ENCODE measurements around the gene TNS1.
A peak's percentile ranks its signal among the peaks of the same experiment; 100 is the strongest.

The TNS1 gene

DNA sequence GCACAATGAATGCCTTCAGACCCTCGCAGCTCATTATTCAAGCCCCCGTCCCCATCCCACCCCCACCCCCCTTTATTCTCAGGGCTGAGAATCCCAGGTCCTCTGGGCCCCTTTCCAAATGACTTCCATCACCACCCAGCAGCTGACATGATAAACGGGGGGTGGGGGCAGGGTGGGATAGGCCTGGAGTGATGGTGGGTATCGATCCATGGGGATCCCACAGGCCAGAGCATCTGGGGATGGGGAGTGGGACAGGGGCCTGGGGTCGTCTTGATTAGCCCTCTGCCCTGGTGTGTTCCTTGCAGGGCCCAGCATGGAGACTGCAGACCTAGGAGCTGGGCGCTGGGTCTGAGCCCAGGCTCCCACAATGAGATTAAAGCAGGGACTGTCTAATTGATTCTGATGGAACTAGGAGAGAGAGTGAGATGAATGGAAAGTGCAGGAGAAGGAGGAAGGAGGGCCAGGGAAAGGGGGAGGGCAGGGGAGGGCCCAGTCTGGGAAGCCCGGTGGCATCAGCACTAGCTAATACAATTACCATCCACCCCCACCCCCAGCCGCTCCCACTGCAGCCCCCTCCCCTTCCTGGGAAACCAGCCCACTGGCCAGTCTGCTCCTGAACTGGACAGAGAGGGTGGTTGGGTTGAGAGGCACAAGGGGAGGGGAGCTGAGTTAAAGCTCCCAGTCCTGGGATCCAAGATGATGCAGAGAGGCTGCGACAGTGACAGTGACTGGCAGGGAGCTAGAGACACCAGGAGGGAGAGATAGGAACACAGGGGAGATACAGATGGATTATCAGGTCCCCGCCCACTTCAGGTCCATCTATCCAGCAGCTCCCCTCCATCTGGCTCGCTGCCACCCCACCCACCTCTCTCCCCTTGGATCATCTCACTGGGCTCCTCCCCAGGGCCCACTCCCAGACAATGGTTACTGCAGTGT is 13.1 kb upstream of the TNS1 start:
- no peak for DNase-seq

DNA sequence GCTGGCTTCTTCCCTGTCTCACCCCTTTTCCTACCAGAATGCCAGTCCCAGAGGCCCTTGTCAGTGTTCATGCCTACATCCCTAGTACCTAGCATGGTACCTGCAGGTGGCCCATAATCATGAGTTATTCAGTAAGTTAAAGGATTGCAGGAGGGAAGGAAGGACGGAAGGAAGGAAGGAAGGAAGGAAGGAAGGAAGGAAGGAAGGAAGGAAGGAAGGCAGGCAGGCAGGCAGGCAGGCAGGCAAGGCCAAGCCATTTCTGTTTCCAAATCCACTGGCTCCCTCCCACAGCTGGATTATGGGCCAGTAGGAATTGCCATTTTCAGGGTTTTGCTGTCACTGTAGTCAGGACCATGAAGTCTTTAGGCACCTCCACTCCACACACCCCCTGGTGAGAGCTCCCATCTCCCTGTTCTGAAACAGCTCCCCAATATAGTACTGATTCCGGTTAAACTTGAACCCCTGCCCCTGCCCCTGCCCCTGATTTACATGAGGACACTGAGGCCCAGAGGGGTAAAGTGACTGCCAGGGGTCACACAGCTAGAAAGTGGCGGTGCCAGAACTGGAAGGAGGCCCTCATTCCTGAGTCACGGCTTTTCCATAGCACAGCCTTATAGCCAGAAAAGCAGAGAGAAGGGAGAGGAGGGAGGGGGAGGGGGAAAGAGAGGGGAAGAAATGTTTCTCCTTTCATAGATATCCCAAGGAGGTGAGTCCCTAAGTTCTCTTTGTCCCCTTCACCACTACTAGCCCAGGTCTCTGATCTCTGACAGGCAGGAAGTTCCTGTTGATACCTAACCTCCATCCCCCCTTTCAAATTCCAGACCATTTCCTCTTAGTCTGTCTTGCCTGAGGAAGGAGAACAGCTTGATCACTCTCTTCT is 12.2 kb upstream of the TNS1 start:
- no peak for DNase-seq

DNA sequence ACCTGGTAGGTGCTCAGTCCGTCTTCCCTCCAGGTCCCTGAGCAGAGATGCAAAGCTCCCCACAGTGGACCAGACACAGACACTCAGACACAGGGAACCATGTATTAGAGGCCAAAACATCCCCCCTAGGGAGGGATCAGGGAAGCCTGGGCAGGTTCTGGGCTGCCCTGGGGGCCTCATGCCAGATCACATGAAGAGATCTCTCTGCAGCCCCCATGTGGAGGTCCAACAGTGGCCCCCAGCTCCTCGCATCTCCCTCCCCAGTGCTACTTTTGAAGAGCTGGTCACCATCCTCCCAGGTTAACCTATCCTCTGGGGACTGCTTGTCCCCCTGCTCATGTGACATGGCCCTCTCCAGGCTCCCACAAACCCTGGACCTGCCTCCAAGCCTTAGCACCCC is 10.5 kb upstream of the TNS1 start:
- no peak for DNase-seq

- no peak for DNase-seq
These were observed 9.5 kb upstream of the TNS1 start for GRCh38 chr2:218012284-218012683.

DNA sequence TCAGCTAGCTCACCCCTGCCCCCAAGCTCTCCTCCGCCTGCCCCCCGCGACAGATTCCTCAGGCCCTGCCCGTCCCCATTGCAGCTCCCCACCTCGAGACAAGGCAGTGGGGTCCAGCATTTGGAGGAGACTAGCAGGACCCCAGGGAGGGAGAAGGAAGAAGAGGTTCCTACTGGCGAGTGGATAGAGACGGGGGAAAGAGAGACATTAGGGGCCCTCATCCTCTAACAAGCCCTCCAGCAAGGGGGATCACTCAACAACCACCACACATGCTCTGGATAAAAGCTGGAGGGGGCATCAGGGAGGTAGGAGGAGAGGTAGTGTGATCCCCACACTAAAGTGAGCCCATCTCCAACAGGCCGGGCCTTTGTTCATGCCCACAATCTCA is 8.9 kb upstream of the TNS1 start:
- no peak for DNase-seq

GRCh38 chr2:218010984-218011652 is 8.3 kb upstream of the TNS1 start:
- no peak for DNase-seq

DNA sequence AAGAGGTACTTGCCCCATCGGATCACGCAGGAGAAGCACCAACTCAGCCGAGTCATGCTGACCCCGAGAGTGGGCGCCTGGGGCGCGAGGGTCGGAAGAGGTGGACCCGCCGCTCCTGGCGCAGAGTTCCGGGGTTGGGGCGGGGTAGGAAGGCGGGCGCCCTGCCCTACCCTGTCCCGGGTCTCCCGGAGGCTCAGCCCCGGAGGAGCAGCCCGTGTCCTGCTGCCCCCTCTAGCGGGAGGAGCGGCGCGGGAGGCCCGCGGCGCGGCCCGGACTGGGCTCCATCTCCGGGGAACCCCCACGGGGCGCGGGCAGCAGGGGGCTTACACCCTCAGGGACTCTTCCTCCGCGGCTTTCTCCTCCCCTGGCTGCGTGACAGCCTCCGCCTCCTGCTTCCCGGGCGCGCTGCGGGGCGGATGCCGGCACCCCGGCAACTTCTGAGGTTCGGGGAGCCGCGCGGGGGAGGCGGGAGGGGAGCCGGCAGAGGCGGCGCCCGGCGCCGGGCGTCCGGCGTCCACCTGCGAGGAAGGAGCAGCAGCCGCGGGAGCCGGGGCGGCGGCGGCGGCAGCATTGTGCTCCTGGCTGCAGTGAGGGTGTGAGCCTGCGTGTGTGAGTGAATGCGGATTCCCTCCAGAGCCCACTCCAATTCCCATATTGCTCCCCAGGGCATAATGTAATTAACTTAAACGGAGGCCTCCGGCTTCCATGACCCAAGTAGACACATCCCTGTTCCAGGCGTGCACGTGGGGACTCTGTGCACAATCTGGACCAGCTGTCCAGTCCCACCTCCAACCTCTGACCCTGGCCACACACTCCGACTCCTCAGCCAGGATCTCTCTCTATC is 7.6 kb upstream of the TNS1 start:
- no peak for DNase-seq

DNA sequence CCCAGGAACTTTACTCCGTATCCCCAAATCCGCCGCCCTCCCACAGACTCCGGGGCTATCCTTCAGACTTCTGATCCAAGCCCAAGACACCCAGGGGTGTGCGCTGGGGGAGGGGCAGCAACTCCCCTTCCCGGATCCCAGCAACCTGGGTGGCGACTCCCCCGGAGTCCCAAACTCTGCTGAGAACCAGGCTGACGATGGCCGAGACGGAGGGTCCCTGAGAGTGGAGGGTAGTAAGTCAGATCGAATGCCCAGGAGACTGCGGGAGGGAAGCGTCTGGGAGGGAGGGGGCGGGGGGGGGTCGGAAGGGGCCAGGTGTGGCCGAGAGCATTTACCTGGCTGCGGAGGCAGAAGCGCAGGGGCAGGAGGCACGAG is 7.0 kb upstream of the TNS1 start:
- no peak for DNase-seq

DNA sequence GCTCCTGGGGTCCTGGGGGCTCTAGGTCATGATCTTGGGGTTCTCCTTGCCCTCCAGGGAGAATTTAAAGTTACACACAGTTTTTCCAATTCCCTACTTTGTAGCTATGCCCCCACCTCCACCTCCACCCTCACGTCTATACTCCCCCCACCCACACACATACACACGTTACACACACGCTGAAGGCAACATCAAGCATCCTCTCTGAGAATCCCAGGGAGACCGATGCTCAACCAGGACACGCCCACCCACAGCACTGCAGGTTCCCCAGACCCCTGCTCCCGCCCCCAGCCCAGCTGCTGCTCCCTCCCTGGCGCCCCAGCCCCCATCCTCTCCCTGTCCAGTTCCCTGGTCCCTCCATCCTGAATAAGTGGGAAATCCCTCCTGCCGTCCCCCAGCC is 6.4 kb upstream of the TNS1 start:
- DNase-seq, result no peak

GRCh38 chr2:218008060-218009040 is 5.6 kb upstream of the TNS1 start:
- no peak for DNase-seq

GRCh38 chr2:218006741-218007140 is 3.9 kb upstream of the TNS1 start:
- no peak for DNase-seq

DNA sequence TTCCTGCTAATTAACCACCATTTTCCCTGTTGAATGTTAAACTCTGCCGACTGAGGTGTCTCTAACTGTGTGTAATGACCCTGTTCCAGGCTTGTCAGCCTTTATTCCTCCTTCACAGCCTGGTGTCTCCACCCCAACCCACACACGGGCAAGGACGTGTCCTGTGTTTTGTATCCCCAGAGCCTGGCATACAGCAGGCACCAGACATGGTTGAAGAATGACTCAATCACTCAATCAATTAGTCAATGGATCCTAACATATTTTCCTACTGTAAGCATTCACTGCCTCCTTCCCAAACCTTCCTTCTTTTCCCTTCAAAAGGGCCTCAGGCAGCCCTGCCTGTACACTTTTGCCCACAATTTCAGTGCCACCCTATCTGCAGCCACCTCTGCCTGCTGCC is 2.7 kb upstream of the TNS1 start:
- no peak for DNase-seq

GRCh38 chr2:218005028-218005427 is 2.2 kb upstream of the TNS1 start:
- no peak for DNase-seq

DNA sequence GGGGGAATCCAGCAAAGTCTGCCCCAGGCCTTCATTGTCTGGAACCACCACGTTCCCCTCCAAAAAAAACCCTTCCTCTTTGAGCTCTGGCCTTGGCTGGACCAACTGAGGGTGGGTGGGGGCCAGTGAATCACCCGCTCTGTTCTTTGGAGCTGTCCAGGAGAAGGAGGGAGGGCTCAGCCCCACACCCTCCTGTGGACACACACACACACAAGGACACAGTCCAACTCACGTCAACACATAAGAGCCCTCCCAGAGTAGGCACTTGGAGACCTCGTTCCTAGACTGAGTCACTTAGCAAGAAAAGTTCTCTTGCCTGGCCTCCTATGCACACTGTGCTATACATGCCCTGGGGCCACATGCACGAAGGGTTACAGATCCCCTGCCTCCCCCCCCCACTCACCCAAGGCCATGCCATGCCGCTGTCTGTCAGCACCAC is 1.2 kb upstream of the TNS1 start:
- no peak for DNase-seq

GRCh38 chr2:218003281-218003944 is 618 bp upstream of the TNS1 start:
- peak; percentile 14 for DNase-seq

GRCh38 chr2:218002143-218002844 is 501 bp downstream of the TNS1 start:
- no peak for DNase-seq

GRCh38 chr2:218001629-218002028 is 1.2 kb downstream of the TNS1 start:
- DNase-seq, result no peak

GRCh38 chr2:218000136-218000535 is 2.7 kb downstream of the TNS1 start:
- DNase-seq, result no peak

- no peak for DNase-seq
These were observed 3.2 kb downstream of the TNS1 start for GRCh38 chr2:217999595-217999959.

All from NCI-H1694 treated with DMSO at 0.1 percent for 48 hours (cell line).